GM21447 (cell line): Measurements from ENCODE around the gene ASIC1.
"Not testable (repeated sequence)": the region's sequence is repeated elsewhere in the genome, so short reads cannot be mapped to it uniquely, and the experiment has no call there.

Experiments used
- ATAC-seq: cut with Tn5 transposase; IDR thresholded peaks from one replicate; pipeline ENCODE4 v1.9.1; 2021; ENCODE audit not compliant: unreplicated experiment

The ASIC1 gene

DNA sequence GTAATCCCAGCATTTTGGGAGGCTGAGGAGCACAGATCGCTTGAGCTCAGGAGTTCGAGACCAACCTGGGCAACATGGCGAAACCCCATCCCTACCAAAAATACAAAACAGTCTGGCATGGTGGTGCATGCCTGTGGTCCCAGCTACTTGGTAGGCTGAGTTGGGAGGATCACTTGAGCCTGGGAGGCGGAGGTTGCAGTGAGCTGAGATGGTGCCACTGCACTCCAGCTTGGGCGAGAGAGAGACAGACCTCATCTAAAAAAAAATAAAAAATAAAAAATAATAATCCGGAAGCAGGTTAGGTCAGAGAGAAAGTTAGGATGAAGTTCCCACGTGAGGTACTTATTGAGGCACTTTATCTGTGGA is 27.0 kb downstream of the ASIC1 start:
- not testable (repeated sequence) for ATAC-seq

DNA sequence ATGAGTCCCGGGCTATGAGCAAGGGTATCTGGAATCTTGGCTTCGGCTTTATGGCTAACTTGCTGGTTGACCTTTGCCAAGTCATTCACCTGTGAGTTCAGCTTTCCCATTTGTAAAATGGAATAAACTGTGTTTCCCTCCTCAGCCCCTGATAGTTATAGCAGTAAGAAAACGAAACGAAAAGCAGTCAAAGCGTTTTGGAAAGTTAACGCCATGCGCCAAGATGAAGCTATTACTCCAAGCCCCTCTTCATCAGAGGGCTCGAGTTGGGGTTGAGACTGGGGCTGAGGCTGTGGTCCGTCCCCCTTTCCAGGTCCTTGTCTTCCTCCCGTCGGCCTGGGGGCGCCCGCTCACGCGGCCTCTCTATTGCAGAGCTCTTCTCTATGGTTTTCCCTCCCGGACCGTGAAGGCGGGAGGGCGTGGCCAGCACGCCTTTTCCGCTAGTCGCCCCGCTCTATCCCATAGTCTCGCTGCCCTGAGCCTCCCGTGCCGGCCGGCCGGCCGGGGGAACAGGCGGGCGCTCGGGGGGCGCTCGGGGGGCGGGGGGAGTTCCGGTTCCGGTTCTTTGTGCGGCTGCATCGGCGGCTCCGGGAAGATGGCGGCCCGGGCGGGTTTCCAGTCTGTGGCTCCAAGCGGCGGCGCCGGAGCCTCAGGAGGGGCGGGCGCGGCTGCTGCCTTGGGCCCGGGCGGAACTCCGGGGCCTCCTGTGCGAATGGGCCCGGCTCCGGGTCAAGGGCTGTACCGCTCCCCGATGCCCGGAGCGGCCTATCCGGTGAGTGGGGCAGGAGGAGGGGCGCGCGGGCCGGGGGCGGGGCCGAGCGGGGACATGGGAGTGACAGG is 27.6 kb downstream of the ASIC1 start, which contains the start of gene SMARCD1:
TSS of gene SMARCD1 (plus strand) at position 568 of the 840 bp plus-strand sequence. CDS start at position 596, 28 bp downstream.
- peak; percentile 80 for ATAC-seq

DNA sequence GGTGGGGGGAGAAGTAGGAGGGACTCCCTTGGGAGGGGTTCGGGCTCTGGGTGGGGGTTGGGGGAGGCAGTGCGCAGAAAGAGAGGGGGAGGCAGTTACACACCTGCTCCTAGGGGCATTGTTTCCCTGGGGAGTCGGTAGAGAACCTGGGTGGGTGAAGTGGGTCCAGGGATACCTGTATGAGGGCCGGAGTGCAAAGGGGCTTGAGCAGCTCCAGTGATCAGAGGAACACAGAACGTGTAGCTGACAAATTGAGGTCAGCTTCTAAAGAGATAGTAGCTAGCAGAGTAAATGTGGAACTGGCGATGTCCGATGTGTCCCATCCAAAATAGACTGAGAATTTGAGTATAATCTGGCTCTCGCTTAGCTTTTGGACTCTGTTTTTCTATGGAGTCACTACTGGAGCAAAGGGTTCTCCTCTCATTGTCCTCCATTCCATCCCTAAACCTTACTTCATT is 28.2 kb downstream of the ASIC1 start:
- ATAC-seq = no peak

DNA sequence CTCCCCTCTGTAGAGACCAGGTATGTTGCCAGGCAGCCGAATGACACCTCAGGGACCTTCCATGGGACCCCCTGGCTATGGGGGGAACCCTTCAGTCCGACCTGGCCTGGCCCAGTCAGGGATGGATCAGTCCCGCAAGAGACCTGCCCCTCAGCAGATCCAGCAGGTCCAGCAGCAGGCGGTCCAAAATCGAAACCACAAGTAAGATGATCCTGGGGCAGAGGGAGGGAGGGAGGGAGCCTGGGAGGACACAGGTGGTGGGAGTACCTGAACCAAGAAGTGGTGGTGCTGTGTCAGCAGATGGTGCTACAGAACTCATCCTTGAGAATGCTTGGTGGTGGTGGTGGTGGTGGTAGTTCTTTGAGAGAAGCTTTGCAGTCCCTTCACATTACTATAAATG is 28.8 kb downstream of the ASIC1 start:
- no peak for ATAC-seq

DNA sequence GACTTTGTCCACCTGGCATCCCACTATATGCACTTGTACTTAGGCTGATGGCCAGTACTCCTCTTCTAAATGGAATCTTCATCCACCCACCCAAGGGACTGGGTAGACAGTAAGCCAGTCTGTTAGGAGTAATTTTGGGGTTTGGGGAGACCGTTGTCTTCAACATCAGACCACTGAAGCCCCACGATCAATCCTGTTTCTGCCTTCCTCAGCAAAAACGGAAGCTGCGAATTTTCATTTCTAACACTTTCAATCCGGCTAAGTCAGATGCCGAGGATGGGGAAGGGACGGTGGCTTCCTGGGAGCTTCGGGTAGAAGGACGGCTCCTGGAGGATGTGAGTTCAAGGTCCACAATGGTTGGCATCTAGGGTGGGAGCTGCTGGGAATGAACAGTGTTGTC is 29.8 kb downstream of the ASIC1 start:
- ATAC-seq = no peak

DNA sequence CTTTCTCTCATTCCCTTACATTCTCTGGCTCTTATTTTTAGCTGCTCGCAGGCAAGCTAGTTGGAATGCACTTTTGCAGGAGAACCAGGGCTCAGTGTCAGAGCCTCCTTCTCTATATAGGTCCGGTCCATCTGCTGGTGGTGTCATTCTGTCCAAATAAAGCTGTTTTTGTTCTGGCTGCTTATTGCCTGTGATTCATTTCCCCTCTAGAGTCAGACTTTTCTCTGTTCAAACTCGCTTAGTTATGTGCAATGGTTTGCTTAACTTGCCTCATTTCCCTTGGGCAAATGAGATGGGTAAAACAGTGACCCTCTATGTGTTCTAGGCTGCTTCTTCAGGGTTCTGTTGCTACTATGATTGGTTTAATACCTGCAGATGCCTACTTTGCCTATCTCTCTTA is 30.6 kb downstream of the ASIC1 start:
- no peak for ATAC-seq

DNA sequence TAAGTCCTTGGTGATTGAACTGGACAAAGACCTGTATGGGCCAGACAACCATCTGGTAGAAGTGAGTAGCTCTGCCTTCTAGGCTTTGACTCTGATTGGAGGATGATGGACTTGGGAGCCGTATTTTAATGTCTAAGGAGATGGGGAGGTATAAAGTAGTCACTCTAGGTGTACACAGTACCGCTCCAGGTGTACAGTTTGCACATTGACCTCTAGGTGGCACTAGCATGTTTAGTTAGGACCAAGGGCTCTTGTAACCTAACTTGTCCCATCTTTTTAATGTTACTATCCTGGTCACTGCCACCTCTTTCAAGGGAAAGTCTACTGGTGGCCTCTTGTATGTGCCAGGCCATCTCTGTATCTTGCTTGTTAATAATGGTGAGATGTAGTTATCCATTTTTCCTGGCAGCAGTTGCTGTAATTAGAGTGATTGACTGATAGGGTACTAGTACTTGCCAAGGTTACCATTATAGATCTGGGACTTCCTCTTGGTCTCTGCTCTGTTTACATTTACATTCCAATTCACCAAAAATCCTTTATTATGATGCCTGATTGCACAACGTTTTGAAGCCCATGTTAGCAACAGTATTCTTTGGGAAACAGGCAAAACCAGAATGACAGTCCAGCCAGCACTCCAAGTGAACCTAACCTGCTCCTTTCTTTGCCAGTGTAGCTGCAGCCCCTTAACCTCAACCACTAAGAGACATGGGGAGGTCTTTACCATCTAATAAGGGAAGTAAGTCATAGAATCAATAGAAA is 31.4 kb downstream of the ASIC1 start:
- ATAC-seq = no peak

DNA sequence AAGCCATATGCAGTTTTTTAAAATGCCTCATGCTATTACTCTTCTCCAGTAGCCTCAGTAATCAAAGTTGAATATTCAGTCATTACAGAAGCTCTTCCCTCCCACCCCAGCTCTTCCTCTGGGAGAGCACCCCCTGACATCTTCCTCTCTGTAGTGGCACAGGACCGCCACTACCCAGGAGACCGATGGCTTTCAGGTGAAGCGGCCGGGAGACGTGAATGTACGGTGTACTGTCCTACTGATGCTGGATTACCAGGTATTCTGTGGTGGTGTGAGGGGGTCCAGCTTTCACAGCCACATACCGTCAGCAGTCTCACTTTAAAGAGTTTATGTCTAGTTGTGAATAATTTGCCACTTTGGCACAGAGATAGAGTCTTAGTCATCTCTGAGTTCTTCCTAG is 32.3 kb downstream of the ASIC1 start:
- no peak for ATAC-seq

DNA sequence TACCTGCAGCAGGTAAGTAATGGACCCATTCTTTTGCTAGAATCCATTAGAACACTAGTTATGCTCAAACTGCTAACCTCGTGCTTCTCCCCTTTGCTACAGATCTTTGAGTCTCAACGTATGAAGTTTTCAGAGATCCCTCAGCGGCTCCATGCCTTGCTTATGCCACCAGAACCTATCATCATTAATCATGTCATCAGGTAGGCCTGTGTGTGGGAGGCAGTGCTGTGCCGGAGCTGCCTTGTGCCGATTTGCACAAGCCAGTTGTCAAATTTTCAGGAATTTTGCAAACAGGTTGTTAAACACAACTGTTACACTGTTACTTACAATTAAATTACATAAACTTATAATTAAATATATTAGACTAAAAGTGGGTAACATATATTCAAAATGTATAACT is 33.0 kb downstream of the ASIC1 start:
- no peak for ATAC-seq

DNA sequence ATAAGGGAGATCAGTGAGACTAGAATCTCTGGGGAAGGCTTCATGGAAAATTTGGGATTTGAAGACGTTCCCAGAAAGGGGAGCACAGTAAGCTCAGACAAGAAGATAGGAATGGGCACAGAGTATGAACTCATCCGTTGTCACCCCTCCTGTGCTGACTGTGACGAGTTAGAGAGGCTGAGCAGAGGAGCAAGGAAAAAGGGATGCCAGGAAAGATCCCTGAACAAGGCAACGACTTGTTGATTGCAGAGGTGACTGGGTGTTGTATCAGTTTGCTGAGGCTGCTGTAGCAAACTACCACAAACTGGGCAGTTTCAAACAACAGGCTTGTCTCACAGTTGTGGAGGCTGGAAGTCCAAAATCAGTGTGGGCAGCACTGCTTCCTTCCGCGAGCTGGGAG is 40.6 kb downstream of the ASIC1 start:
- ATAC-seq = no peak

DNA sequence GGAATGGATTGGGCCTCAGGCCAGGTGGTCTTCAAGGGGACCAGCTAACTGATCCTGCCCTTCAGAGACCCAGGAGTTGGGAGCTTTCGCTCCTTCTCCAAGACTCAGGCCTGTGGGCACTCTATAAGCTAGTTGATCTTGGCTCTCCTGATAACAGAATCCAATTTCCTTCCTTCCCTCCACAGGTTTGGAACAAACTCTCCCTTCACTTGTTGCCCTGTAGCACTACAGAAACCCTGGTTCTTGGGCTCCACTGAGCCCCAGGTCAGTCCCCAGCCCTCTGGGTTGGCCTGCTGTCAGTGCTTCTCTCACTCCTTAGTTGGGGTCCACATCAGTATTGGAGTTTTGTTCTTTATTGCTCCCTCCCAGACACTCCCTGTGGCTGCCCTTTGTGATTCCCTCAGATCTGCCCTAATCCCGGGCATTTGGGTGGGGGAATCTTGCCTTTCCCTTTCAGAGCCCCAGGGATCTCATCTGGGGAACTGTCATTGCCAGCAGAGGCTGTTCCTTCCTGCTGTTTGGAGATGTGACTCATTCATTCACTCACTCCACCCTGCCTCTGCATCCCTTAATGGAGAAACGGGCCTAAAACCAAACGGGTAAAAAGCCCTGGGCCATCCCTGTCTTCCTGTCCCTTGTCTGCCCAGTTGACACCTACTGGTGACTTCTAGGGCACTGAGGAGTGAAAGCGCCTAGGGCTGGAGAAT is 42.1 kb downstream of the ASIC1 start:
- no peak for ATAC-seq

DNA sequence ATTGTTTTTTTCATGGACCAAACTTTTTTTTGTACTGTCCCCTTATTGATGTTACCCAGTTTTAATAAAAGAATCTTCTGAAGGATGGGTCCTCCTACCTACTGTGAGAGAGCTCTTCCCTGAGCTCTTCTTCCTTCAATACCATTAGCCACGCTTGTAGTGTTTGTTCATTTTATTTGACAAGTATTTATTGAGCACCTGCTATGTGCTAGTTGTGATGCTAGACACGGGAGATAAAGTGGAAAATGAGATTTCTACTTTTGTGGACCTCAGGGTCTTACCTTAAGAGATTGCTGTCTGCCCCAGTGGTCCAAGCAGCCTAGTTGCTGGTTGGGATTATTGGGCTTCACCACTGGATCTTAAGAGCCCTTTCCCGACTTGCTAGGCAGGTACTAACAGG is 43.2 kb downstream of the ASIC1 start:
- no peak for ATAC-seq

DNA sequence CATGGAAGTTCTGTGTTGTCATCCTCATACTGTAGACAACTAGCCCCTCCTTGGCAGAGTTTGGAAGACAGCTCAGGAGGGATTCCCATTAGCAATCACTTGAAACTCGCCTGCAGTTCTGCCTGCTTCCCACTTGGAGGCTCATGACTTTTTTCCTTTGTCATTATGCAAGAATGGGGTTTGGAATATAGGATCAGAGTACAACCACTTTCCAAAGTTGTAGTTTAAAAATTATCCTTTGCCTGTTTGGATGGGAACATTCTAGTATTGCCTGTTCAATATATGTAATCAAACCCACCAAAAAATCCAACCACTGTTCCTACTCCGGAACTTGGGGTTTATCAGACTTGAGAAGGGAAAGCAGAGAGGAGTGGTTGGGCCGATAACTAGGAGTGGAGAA is 44.3 kb downstream of the ASIC1 start:
- ATAC-seq = no peak

DNA sequence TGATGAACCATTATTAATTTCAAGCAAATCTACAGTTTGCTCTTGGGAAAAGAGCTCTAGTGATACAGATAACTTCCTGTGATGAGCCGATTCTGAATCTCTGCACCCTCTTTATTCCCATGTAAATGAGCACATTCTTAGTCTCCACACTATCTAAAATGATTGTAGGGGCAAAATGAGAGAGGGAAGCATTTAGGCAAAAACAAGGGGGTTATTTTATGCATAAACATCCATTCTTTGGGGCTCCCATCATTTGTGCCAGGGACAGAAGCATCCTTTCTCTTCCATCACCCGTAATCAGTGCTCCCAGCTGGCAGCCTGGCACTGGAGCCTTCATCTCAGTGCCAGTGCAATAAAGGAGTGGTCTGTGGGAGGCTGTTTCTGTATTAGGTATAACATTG is 44.7 kb downstream of the ASIC1 start:
- no peak for ATAC-seq

DNA sequence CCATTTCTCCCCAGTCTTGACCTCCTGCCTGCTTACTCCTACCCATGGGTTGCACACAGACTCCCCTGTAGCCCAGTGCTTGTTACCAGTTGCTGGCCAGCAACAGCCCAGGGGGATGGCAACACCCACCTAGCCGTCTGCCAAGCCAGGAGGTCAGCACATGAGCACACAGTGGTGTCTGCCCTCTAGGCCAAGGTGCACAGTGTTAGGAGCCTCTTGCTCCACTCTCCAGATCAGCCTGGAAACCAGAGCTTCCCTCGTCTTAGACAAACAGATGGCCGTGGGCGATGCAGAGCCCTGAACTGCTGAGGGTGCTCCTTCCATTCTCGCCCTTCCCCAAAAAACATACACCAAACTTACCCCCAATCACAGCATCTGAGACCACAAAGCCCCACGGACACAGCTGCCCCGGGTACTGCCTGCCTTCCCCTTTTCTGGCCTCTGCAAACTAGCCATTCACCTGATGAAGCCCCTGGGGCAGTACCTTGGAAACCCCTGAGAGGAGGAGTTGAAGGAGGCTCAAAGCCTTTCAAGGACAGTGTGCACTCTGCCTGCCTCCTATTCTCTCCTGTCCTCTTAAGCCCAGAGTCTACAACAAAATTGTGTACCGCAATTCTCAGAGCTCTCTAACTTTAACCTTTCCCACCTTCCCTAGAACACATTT is 45.4 kb downstream of the ASIC1 start:
- ATAC-seq = no peak

DNA sequence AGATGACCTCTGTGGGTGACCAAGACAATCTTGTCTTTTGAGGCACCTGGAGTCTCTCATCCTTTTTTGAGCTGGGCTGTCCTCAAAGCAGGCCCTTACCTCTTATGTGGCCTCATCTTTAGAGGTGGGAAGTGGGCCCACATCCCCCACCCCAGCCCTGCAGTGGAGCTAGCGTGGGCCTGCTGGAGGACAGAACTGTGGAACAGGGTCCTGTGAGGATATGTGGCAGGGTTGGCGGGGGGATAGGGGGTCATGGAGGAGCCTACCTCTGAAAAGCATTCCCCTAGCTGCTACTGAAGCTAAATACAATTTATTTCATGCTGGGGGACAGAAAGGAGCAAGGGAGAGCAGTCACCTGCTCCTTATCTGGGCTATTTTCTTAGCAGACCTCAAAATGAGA is 46.0 kb downstream of the ASIC1 start:
- ATAC-seq = no peak

DNA sequence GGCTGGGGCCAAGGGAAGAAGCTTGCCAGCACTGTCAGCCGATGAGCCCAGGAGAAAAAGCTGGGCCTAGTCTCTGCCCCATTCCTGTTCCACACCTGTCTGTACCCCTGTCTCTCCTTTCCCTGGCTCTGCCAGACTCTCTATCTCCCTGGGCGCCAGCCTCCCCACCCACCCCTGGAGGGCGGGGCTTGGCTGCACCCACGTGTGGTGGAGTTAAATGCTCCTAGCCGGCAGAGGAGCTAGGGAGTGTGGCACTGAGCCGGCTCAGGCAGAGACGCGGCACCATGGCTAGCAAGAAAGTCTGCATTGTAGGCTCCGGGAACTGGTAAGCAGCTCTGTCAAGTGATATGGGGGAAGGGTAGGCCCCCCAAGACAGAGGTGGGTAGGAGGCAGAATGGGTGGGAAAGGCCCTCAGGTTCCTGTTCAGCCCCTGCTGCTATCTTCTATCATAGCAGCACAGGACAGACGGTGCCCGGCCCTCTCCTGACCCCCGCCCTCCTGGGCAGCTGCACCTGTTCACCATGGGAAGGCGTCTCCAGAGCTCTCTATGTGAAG is 46.4 kb downstream of the ASIC1 start, which contains the start of gene GPD1:
TSS of gene GPD1 (plus strand) at position 242 of the 555 bp plus-strand sequence. CDS start at position 285, 43 bp downstream.
- ATAC-seq = no peak

DNA sequence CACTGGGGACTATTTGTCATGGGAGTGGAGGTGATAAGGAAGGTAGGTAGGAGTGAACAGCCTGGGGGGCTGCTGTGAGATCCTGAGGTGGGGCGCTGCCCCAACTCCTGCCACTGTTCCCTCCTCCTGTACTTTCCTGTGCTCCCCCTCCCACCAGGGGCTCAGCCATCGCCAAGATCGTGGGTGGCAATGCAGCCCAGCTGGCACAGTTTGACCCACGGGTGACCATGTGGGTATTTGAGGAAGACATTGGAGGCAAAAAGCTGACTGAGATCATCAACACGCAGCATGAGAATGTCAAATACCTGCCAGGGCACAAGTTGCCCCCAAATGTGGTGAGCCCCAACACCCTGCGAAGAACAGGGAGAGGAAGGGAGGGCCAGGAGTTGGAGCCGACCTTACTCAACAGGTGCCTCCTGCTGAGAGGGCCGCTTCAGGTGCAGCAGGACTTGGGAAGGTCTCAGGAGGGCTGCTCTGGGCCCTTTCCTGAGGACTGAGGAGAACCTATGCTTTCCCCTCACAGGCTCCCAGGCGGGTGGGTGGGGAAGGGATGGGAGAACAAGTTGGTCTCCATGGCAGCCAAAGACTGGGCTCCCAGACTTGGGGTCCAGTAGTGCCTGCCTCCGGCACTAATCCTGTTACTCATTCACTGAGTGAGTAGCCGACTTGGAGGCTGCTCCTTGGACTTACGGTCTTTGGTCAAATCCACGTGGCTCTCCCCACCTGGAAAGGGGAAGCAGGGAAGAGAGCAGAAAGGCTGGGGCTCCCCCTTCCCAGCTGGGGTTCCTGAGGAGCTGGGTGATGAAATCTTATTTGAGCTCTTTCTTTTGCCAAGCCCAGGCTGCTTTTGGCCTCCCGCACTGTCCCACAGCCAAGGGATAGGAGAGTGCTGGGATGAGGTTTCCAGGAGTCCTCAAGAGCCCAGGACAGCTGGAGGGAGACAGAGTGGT is 47.3 kb downstream of the ASIC1 start:
- no peak for ATAC-seq

DNA sequence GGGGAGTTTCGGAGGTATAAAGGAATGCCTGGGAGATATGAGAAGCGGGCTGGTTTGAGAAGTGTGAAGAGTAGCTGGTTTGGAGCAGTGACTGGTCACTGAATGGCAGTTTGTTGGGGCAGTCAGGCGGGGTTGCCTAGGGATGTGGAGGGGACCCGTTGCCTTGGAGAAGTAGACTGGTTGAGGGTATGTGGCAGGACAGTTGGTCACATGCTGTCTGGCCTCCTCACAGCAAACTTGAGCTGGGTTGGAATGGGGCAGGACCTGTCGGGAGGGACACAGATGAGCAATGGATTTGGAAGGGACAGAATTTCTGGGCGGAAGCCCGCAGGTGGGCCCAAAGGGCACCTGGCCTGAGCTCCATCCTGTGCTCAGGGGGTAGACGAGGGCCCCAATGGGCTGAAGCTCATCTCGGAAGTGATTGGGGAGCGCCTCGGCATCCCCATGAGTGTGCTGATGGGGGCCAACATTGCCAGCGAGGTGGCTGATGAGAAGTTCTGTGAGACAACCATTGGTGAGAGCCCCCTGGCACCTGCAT is 48.6 kb downstream of the ASIC1 start:
- no peak for ATAC-seq
